ENCODE measurements around the gene TTC9.

GRCh38 chr14:70654632-70655031 lies 12.9 kb downstream of the TTC9 start:
- TF ChIP-seq POLR2A (IDR thresholded peaks at IDR 0.05) = no peak
- TF ChIP-seq, protein P1, sequence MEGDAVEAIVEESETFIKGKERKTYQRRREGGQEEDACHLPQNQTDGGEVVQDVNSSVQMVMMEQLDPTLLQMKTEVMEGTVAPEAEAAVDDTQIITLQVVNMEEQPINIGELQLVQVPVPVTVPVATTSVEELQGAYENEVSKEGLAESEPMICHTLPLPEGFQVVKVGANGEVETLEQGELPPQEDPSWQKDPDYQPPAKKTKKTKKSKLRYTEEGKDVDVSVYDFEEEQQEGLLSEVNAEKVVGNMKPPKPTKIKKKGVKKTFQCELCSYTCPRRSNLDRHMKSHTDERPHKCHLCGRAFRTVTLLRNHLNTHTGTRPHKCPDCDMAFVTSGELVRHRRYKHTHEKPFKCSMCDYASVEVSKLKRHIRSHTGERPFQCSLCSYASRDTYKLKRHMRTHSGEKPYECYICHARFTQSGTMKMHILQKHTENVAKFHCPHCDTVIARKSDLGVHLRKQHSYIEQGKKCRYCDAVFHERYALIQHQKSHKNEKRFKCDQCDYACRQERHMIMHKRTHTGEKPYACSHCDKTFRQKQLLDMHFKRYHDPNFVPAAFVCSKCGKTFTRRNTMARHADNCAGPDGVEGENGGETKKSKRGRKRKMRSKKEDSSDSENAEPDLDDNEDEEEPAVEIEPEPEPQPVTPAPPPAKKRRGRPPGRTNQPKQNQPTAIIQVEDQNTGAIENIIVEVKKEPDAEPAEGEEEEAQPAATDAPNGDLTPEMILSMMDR (IDR thresholded peaks at IDR 0.05) = no peak

Measured in esophagus squamous epithelium (tissue), 4 donors.